Hematopoietic multipotent progenitor cell treated with erythropoietin and hydrocortisone succinate and interleukin-3 and kit ligand, for 17 days (in vitro differentiated cells): ENCODE data around the gene KCNT1.

Experiments used
- DNase-seq: peaks from one replicate; pipeline ENCODE4 v3.0.0-alpha.2; 2015; ENCODE audit warnings: low spot score

KCNT1 gene

DNA sequence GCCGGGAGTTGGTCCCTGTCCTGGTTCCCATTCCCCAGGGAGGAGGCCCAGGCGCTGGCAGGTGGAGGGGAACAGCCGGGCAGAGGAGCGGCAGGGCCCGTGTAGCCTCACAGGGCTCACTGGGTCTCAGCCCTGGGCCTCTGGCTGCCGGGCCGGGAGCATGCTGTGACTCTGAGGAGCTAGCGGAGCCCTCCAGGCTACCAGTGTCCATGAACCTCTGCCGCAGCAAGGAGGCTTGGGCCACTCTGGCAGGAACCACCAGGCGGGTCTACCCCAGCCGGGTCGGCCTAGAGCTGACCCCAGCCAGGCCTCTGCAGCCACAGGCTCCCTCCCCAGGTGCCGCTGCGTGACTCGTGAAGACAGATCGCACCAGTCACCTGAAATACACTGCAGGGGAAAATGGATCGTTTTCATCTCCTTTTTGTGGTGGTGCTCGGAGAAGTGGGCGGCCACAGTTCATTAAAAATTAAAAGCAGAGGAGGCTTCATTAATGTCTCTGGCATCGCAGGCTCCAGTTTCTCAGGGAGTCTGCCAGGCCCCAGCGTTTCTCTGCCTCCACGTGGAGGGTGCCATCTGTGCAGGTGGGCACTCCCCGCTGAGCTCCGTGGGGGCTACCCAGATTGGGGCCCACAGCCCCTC is 43.8 kb downstream of the KCNT1 start:
- DNase-seq = no peak

GRCh38 chr9:135746565-135746964 is 44.6 kb downstream of the KCNT1 start:
- no peak for DNase-seq

DNA sequence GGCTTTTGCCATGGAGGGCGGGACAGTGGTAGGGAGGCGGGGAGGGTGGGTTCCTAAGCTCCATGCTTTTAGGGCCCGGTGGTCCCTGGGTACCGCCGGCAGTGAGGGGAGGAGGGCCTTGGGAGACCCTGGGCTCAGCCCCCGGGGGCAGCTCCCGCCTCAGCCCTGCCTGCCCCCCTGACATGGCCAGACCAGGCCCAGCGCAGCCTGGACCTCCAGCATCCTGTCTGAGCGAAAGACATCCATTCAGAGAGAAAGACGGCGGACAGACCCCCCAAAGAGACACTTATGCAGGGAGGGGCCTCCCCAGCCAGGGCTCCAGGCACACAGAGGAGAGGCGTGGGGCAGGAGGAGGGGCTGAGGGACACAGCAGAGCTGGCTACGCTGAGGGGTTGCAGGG is 45.3 kb downstream of the KCNT1 start:
- DNase-seq = no peak

DNA sequence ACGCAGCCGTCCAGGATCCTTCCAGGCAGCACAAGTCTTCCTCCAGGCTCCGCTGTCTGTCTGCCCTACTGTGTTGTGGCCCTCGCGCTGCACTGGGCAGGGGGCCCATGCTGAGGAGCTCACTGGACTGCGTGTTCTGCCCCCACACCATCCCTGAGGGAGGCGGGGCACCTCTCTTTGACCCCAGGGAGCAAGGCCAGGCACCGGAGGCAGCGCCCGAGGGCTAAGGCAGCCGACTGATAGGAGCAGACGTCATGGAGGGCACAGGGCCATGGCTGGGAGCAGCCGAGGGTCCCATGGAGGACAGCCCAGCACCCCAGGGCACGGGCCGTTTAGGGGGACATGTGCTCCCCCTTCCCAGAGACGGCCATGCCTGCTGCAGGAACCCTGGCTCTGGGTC is 46.7 kb downstream of the KCNT1 start:
- DNase-seq = no peak

GRCh38 chr9:135749171-135750045 is 47.4 kb downstream of the KCNT1 start:
- DNase-seq = no peak

DNA sequence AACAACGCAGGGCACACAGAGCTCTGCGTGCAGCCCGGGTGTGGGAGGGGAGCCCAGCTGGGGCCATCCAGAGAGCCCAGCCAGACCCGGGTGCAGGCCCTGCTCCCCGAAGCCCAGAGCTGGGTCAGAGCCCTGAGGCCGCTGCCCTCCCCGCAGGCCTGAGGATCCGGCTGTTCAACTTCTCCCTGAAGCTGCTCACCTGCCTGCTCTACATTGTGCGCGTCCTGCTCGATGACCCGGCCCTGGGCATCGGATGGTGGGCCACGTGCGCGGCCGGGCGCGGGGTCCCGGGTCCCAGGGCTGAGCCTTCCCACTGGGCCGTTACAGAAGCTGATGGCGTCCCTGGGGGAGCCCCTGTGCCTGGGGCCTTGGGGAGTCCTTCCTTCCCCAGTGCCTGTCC is 48.8 kb downstream of the KCNT1 start:
- no peak for DNase-seq

GRCh38 chr9:135751501-135751900 is 49.5 kb downstream of the KCNT1 start:
- no peak for DNase-seq

GRCh38 chr9:135752281-135753204 is 50.6 kb downstream of the KCNT1 start:
- DNase-seq = no peak

- DNase-seq = no peak
Observed at GRCh38 chr9:135753391-135754105, 51.6 kb downstream of the KCNT1 start.

GRCh38 chr9:135756576-135756975 is 54.6 kb downstream of the KCNT1 start:
- no peak for DNase-seq

DNA sequence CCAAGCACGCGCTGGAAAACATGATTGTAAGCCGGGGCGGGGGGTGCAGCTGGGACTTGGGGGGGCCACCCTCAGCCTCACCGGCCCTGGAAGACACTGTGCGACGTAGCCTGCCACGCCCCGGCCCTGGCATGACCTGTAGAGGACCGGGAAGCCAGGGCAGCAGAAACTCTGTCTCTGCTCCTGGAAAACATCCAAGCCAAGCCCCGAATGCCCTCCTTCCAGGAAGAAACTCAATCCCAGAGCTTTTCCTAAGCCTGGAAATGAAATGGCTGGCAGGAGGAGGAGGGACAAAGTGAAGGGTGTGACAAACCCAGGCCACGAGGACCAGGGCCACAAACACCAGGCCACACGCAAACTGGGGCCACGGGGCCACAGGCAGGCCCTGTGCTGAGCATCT is 55.4 kb downstream of the KCNT1 start:
- no peak for DNase-seq

- no peak for DNase-seq
Observed at GRCh38 chr9:135758056-135758455, 56.1 kb downstream of the KCNT1 start.

- DNase-seq = no peak
Observed at GRCh38 chr9:135758870-135759269, 56.9 kb downstream of the KCNT1 start.

GRCh38 chr9:135759676-135760300 is 57.8 kb downstream of the KCNT1 start:
- DNase-seq = no peak

GRCh38 chr9:135760465-135760864 is 58.5 kb downstream of the KCNT1 start:
- no peak for DNase-seq

- no peak for DNase-seq
Observed at GRCh38 chr9:135761150-135761844, 59.3 kb downstream of the KCNT1 start.

- no peak for DNase-seq
Observed at GRCh38 chr9:135761845-135762168, 59.8 kb downstream of the KCNT1 start.

DNA sequence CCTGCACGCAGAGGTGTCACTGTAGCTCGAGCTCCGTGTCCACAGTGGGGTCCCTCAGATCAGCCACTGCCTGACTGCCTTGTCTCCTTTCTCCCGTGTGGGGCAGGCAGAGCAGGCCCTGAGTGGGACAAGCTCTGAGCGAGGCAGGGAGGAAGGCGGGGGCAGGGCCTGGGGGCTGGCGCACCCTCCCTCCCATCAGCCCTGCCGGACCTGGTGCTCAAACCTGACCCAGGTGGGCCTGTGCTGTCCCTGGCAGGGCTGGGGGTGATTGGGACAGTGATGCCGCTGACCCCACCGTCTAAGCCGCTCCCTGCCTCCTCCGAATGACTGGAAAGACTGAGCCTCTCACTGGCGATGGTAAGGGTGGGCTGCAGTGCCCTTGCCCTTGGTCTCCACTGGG is 60.9 kb downstream of the KCNT1 start:
- DNase-seq = no peak

- no peak for DNase-seq
Observed at GRCh38 chr9:135763716-135764446, 61.9 kb downstream of the KCNT1 start.

DNA sequence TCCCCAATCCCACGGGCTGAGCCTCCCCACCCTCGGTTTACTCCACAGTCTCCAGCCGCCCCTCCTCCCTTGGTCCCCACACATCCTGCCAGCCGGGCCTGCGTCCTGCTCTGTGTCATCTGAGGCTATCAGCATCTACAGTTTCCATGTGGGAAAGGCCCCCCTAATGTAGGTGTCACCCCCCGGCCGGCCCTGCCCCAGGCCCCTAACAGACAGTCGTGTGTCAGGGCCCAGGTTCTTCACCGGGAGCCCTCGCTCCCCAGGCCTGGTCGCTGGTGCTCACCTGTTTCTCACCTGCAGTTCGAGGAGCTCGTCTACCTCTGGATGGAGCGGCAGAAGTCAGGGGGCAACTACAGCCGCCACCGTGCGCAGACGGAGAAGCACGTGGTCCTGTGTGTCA is 62.7 kb downstream of the KCNT1 start:
- no peak for DNase-seq
